Measurements from ENCODE around the gene DPY19L3.

DPY19L3 gene

GRCh38 chr19:32532233-32532632, 126.7 kb downstream of the DPY19L3 start:
- DNase-seq = no peak
